Karpas-422 (cell line): ENCODE results near the gene DNAJB12. TPM values are rescaled to one million over a fixed set of nuclear protein-coding genes. Genes with fewer than 3 reads are reported as not detected.
A peak's percentile ranks its signal among the peaks of the same experiment; 100 is the strongest.
"Not testable (repeated sequence)": the region's sequence is repeated elsewhere in the genome, so short reads cannot be mapped to it uniquely, and the experiment has no call there.

Source experiments
- DNase-seq: peaks from one replicate; pipeline ENCODE4 v3.0.0-alpha.2; 2015
- H2AFZ ChIP-seq: fragments of 200-600 bp; sonication (generic); 2 replicates; pipeline ENCODE4 v1.6.1; 2014; ENCODE audit warnings: antibody characterized with exemption, low read length, mixed read lengths
- H3K27ac ChIP-seq: fragments of 200-600 bp; sonication (generic); 2 replicates; pipeline ENCODE4 v1.5.1; 2014; ENCODE audit warnings: mild to moderate bottlenecking, low read length, moderate library complexity
- H3K27me3 ChIP-seq: fragments of 200-600 bp; sonication (generic); 2 replicates; pipeline ENCODE4 v1.6.1; 2014; ENCODE audit warnings: low read length, mixed read lengths
- H3K36me3 ChIP-seq: fragments of 200-600 bp; sonication (generic); 2 replicates; pipeline ENCODE4 v1.6.1; 2014; ENCODE audit warnings: low read length, mixed read lengths; ENCODE audit not compliant: insufficient read depth
- H3K4me1 ChIP-seq: fragments of 200-600 bp; sonication (generic); 2 replicates; pipeline ENCODE4 v1.6.1; 2014; ENCODE audit warnings: mild to moderate bottlenecking, low read length, mixed read lengths
- H3K4me2 ChIP-seq: fragments of 200-600 bp; sonication (generic); 2 replicates; pipeline ENCODE4 v1.6.1; 2014; ENCODE audit warnings: low read length, low read depth, mild to moderate bottlenecking; ENCODE audit not compliant: poor library complexity, severe bottlenecking
- H3K4me3 ChIP-seq: fragments of 200-600 bp; sonication (generic); 2 replicates; pipeline ENCODE4 v1.5.1; 2014; ENCODE audit warnings: mild to moderate bottlenecking, antibody characterized with exemption, low read length, mixed read lengths
- H3K79me2 ChIP-seq: fragments of 200-600 bp; sonication (generic); 2 replicates; pipeline ENCODE4 v1.6.1; 2014; ENCODE audit warnings: mild to moderate bottlenecking, low read length, mixed read lengths
- H3K9ac ChIP-seq: fragments of 200-600 bp; sonication (generic); 2 replicates; pipeline ENCODE4 v1.6.0; 2014; ENCODE audit warnings: low read length
- H3K9me2 ChIP-seq: fragments of 200-600 bp; sonication (generic), shearing (Covaris generic); replicated peaks from 2 replicates; pipeline ENCODE4 v1.6.0; 2014; ENCODE audit warnings: mild to moderate bottlenecking, low read length, moderate library complexity; ENCODE audit not compliant: insufficient read depth
- H3K9me3 ChIP-seq: fragments of 300-700, 200-600 bp; sonication (generic); 2 replicates; pipeline ENCODE4 v1.6.1; 2014; ENCODE audit warnings: low read length, mixed read lengths
- H4K20me1 ChIP-seq: fragments of 200-600 bp; sonication (generic); 2 replicates; pipeline ENCODE4 v1.6.1; 2014; ENCODE audit warnings: mild to moderate bottlenecking, antibody characterized with exemption, low read length, low read depth; ENCODE audit not compliant: insufficient read depth
- total RNA-seq: library from RNA; depleted of rRNA; stranded (reverse); fragments of >200 nt; shearing (Covaris generic); gene quantifications from 2 replicates; pipeline ENCODE4 v1.2.3, GENCODE V29; 2014; ENCODE audit warnings: low replicate concordance

DNAJB12 gene
- total RNA-seq, 1 experiment from 2014 or later: 36.1 TPM

GRCh38 chr10:72349438-72349837, 5.3 kb downstream of the DNAJB12 start:
- no peak for DNase-seq
- no peak overlapping the region for H3K4me3 ChIP-seq
- H3K9me3 ChIP-seq: no peaks in the 10 kb centered on the region
- H3K36me3 ChIP-seq: peaks cover 16% of the 10 kb centered on the region
- H4K20me1 ChIP-seq: peaks cover 12% of the 10 kb centered on the region
- H3K4me1 ChIP-seq: peaks cover 15% of the 10 kb centered on the region
- H3K27me3 ChIP-seq: no peaks in the 10 kb centered on the region
- H3K4me2 ChIP-seq: no peak overlapping the region
- H2AFZ ChIP-seq: no peak overlapping the region
- H3K9ac ChIP-seq: no peak overlapping the region
- H3K9me2 ChIP-seq: no peaks in the 10 kb centered on the region
- no peak overlapping the region for H3K27ac ChIP-seq
- peaks cover 76% of the 10 kb centered on the region for H3K79me2 ChIP-seq

GRCh38 chr10:72348282-72348681, 6.4 kb downstream of the DNAJB12 start:
- Histone ChIP-seq H3K9ac (no peak overlapping the region), H2AFZ (no peak overlapping the region), H3K27me3 (no peaks in the 10 kb centered on the region), H3K9me2 (no peaks in the 10 kb centered on the region), H3K4me3 (no peak overlapping the region), H3K4me2 (no peak overlapping the region), H3K4me1 (peaks cover 10% of the 10 kb centered on the region), H3K79me2 (peaks cover 65% of the 10 kb centered on the region), H3K9me3 (no peaks in the 10 kb centered on the region), H3K27ac (no peak overlapping the region), H3K36me3 (peaks cover 16% of the 10 kb centered on the region), H4K20me1 (0 out of 2 replicates have a peak, but pooled peaks cover 2% of the 10 kb centered on the region)
- no peak for DNase-seq

- not testable (repeated sequence) for H3K27ac ChIP-seq, H3K9me2 ChIP-seq, H3K4me2 ChIP-seq, H3K9me3 ChIP-seq, DNase-seq, H3K9ac ChIP-seq, H3K4me1 ChIP-seq, H3K4me3 ChIP-seq, H3K36me3 ChIP-seq, H3K27me3 ChIP-seq, H2AFZ ChIP-seq, H4K20me1 ChIP-seq
- H3K79me2 ChIP-seq: peaks cover 43% of the 10 kb centered on the region
Measured at GRCh38 chr10:72346117-72346516, 8.6 kb downstream of the DNAJB12 start.

GRCh38 chr10:72344932-72345331, 9.8 kb downstream of the DNAJB12 start:
- peaks cover 12% of the 10 kb centered on the region for H3K36me3 ChIP-seq
- DNase-seq: no peak

GRCh38 chr10:72342911-72343310, 11.8 kb downstream of the DNAJB12 start:
- no peak overlapping the region for H3K4me2 ChIP-seq
- DNase-seq: no peak
- H3K9ac ChIP-seq: no peak overlapping the region
- peaks cover 3% of the 10 kb centered on the region for H3K4me1 ChIP-seq
- no peaks in the 10 kb centered on the region for H4K20me1 ChIP-seq
- H2AFZ ChIP-seq: no peak overlapping the region
- no peak overlapping the region for H3K4me3 ChIP-seq
- no peak overlapping the region for H3K27ac ChIP-seq
- no peaks in the 10 kb centered on the region for H3K9me3 ChIP-seq
- H3K27me3 ChIP-seq: no peaks in the 10 kb centered on the region
- peaks cover 12% of the 10 kb centered on the region for H3K79me2 ChIP-seq
- no peaks in the 10 kb centered on the region for H3K9me2 ChIP-seq
- peaks cover 12% of the 10 kb centered on the region; the same call in 1 of the 2 replicates for H3K36me3 ChIP-seq

More at GRCh38 chr10:72344932-72345331, 9.8 kb downstream of the DNAJB12 start:
- Histone ChIP-seq H3K4me3 (no peak overlapping the region), H3K27me3 (no peaks in the 10 kb centered on the region), H4K20me1 (no peaks in the 10 kb centered on the region), H3K9me3 (no peaks in the 10 kb centered on the region), H2AFZ (no peak overlapping the region), H3K4me1 (peaks cover 3% of the 10 kb centered on the region), H3K9me2 (no peaks in the 10 kb centered on the region), H3K27ac (no peak overlapping the region), H3K9ac (no peak overlapping the region), H3K79me2 (peaks cover 32% of the 10 kb centered on the region), H3K4me2 (no peak overlapping the region)

GRCh38 chr10:72340510-72341261, 14.0 kb downstream of the DNAJB12 start:
- no peaks in the 10 kb centered on the region for H4K20me1 ChIP-seq
- H3K4me3 ChIP-seq: no peak overlapping the region
- H3K27ac ChIP-seq: no peak overlapping the region
- H3K27me3 ChIP-seq: no peaks in the 10 kb centered on the region
- no peak overlapping the region for H2AFZ ChIP-seq
- no peaks in the 10 kb centered on the region for H3K9me3 ChIP-seq
- H3K9me2 ChIP-seq: no peaks in the 10 kb centered on the region
- peaks cover 23% of the 10 kb centered on the region; the same call in 1 of the 2 replicates for H3K36me3 ChIP-seq
- no peak overlapping the region for H3K4me2 ChIP-seq
- DNase-seq: peak; percentile 91
- peaks cover 17% of the 10 kb centered on the region for H3K4me1 ChIP-seq
- 0 out of 2 replicates have a peak, but pooled peaks cover 3% of the 10 kb centered on the region for H3K79me2 ChIP-seq
- no peak overlapping the region for H3K9ac ChIP-seq

- H4K20me1 ChIP-seq: no peaks in the 10 kb centered on the region
- no peaks in the 10 kb centered on the region for H3K9me2 ChIP-seq
- H3K27ac ChIP-seq: no peak overlapping the region
- no peak overlapping the region for H3K4me3 ChIP-seq
- no peak overlapping the region for H2AFZ ChIP-seq
- H3K79me2 ChIP-seq: no peaks in the 10 kb centered on the region
- H3K36me3 ChIP-seq: peaks cover 26% of the 10 kb centered on the region; the same call in 1 of the 2 replicates
- peaks cover 42% of the 10 kb centered on the region for H3K4me1 ChIP-seq
- no peak for DNase-seq
- no peak overlapping the region for H3K4me2 ChIP-seq
- no peaks in the 10 kb centered on the region for H3K9me3 ChIP-seq
- H3K9ac ChIP-seq: no peak overlapping the region
- H3K27me3 ChIP-seq: no peaks in the 10 kb centered on the region
Measured at GRCh38 chr10:72338180-72338579, 16.5 kb downstream of the DNAJB12 start.

GRCh38 chr10:72337722-72338121, 17.0 kb downstream of the DNAJB12 start:
- Histone ChIP-seq H3K9me3 (no peaks in the 10 kb centered on the region), H3K36me3 (peaks cover 24% of the 10 kb centered on the region; the same call in 1 of the 2 replicates), H3K27ac (no peak overlapping the region), H3K4me1 (peaks cover 47% of the 10 kb centered on the region), H3K4me3 (no peak overlapping the region), H2AFZ (no peak overlapping the region), H3K4me2 (no peak overlapping the region), H4K20me1 (no peaks in the 10 kb centered on the region), H3K79me2 (no peaks in the 10 kb centered on the region), H3K27me3 (no peaks in the 10 kb centered on the region), H3K9me2 (no peaks in the 10 kb centered on the region), H3K9ac (no peak overlapping the region)
- DNase-seq: no peak
